Left lung (tissue), 10 donors: ENCODE data around the gene AUTS2. TPM values are rescaled to one million over a fixed set of nuclear protein-coding genes. Genes with fewer than 3 reads are reported as not detected.

Source experiments
- ATAC-seq: fragments of 200-7000 bp; cut with Tn5 transposase; one replicate; pipeline ENCODE4 v1.9.1; 2020; ENCODE audit warnings: moderate library complexity
- DNase-seq, 4 donors: peaks; one replicate each; pipeline ENCODE4 v3.0.0-alpha.2; 2013 to 2020
- H3K27ac ChIP-seq, 2 donors: fragments of 200-600 bp; sonication (generic) in 1 of 2; one replicate each; pipeline versions ENCODE4 v1.5.0 to v1.8.0; 2020 to 2021
- H3K27me3 ChIP-seq, 2 donors: fragments of 200-600 bp; sonication (generic) in 1 of 2; one replicate each; pipeline versions ENCODE4 v1.5.0 to v1.8.0; 2020 to 2021
- H3K36me3 ChIP-seq, 2 donors: fragments of 200-600 bp; sonication (generic) in 1 of 2; one replicate each; pipeline versions ENCODE4 v1.5.0 to v1.8.0; 2020 to 2021
- H3K4me1 ChIP-seq, 2 donors: fragments of 200-600 bp; one replicate each; pipeline ENCODE4 v1.8.0; 2021
- H3K4me3 ChIP-seq, 2 donors: fragments of 200-600 bp; sonication (generic) in 1 of 2; one replicate each; pipeline versions ENCODE4 v1.5.0 to v1.8.0; 2020 to 2021; ENCODE audit warnings: mild to moderate bottlenecking in 1 of 2
- H3K9me3 ChIP-seq, 2 donors: fragments of 200-600 bp; sonication (generic) in 1 of 2; one replicate each; pipeline versions ENCODE4 v1.5.0 to v1.8.0; 2020 to 2021
- CTCF ChIP-seq, 2 donors: fragments of 200-600 bp; sonication (generic) in 1 of 2; IDR thresholded peaks; one replicate each; pipeline versions ENCODE4 v1.5.0 to v1.8.0; 2021; ENCODE audit warnings: antibody characterized with exemption in 2 of 2
- intact Hi-C, 2 donors: fragments of 100-400 bp; cut with DNase I; formaldehyde crosslinking; loops; one replicate each; pipeline versions ENCODE4 v1.11.2 to v1.14.2; 2022
- polyA plus RNA-seq, 6 donors: library from polyadenylated mRNA; unstranded; fragments of 120-200 nt; gene quantifications; one replicate each; pipeline ENCODE4 v1.2.1, GENCODE V29; 2013; ENCODE audit not compliant: insufficient read length in 6 of 6
- total RNA-seq, 2 donors: library from RNA; stranded (reverse); fragmentation: NEBNext Ultra II Directional; extraction: Animal tissue kit (Norgen Biotek cat#: 25700); gene quantifications; one replicate each; pipeline ENCODE4 v1.2.1, GENCODE V29; 2021
- donor health status: DM: no; HTN: yes; CAD: no.
- donor health status: DM: no; HTN: no; CAD: no.

Gene AUTS2
- total and polyA plus RNA-seq, 8 donors = 40.4 to 119 (median 103) TPM

- no peak overlapping the region for H3K4me3 ChIP-seq
- H3K9me3 ChIP-seq = peaks cover 0 to 16% of the 10 kb centered on the region in 2 donors
- ATAC-seq (no peak), DNase-seq (no peak)
- no peaks in the 10 kb centered on the region for H3K36me3 ChIP-seq
- H3K27me3 ChIP-seq = no peaks in the 10 kb centered on the region
- TF ChIP-seq CTCF (IDR thresholded peaks at IDR 0.05) = no peak
- no peak overlapping the region for H3K27ac ChIP-seq
- H3K4me1 ChIP-seq = no peaks in the 10 kb centered on the region
- intact Hi-C loops = no loop called here
These were observed 518.6 kb downstream of the AUTS2 start for GRCh38 chr7:70116867-70117266.

DNA sequence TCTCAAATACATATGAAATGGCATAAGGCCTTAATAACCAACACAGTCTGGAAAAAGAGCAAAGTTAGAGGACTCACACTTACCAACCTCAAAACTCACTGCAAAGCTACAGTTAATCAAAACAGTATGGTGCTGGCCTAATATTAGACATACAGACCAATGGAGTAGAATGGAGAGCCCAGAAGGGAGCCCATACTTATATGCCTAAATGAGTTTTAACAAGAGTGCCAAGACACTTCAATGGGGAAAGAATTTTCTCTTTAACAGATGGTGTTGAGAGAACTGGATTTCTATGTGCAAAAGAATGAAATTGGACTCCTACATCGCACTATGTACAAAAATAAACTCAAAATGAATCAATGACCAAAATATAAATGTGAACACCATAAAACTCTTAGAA, 522.6 kb downstream of the AUTS2 start:
- no peak overlapping the region for H3K4me3 ChIP-seq
- intact Hi-C loops = no loop called here
- H3K9me3 ChIP-seq = peaks cover 0 to 46% of the 10 kb centered on the region in 2 donors
- H3K27me3 ChIP-seq = no peaks in the 10 kb centered on the region
- no peaks in the 10 kb centered on the region for H3K36me3 ChIP-seq
- H3K27ac ChIP-seq = no peak overlapping the region
- TF ChIP-seq CTCF (IDR thresholded peaks at IDR 0.05) = no peak
- DNase-seq (no peak), ATAC-seq (no peak)
- H3K4me1 ChIP-seq = no peaks in the 10 kb centered on the region

DNA sequence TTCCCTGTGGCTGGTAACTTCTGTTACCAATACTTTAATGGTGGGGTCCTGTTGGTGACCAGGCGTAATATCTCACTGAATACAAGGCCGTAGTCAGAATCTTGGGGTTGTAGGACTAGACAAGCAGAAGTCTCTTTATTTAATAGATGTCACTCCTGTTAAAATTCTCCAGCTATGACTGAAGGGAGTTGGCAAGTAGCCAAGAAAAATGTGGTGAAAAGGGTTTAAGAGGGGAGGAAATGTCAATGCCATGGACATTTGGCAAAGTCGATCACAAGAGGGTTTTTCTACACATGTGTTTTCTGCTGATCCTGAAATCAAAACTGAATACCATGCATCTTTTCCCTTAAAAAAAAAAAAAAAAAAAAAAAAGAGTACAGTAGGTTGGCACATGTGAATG, 533.5 kb downstream of the AUTS2 start:
- Histone ChIP-seq H3K4me1 (no peaks in the 10 kb centered on the region), H3K4me3 (no peak overlapping the region), H3K27me3 (no peaks in the 10 kb centered on the region), H3K27ac (no peak overlapping the region), H3K9me3 (no peaks in the 10 kb centered on the region), H3K36me3 (no peaks in the 10 kb centered on the region)
- DNase-seq (no peak), ATAC-seq (no peak)
- no peak for TF ChIP-seq CTCF (IDR thresholded peaks at IDR 0.05)
- intact Hi-C loops = no loop called here

DNA sequence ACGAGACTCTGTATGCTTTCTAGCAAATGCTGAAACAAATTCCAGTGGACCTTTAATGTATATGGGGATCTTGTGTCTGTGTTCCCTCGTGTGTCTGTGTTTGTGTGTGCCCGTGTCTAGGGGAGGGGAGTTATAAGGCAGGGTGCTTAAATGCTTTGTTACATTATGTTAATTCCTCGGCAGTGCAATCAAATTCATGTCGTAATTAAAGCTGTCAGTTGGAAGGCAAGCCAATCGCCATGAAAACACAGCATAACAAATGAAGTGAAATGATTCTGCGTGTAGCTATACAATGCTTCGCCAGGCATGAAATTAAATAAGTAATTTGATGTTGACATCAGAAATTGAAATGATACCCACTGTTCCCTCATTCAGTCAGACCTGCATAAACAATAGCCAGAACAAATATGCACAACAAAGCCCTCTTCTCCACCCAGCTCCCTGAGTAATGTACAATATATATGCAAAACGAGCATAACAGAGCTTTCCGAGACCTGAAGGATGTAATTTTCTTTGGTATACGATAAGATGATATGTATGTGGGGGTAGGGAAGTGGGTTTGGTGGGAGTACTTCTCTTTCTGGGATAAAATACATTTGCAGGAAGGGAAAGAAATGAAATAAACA, 534.1 kb downstream of the AUTS2 start:
- intact Hi-C loops = no loop called here
- no peak for ATAC-seq
- DNase-seq = no peak
- Histone ChIP-seq H3K4me3 (no peak overlapping the region), H3K27ac (no peak overlapping the region), H3K36me3 (no peaks in the 10 kb centered on the region), H3K27me3 (no peaks in the 10 kb centered on the region), H3K9me3 (no peaks in the 10 kb centered on the region), H3K4me1 (no peaks in the 10 kb centered on the region)
- no peak for TF ChIP-seq CTCF (IDR thresholded peaks at IDR 0.05)

GRCh38 chr7:70132852-70133690, 534.8 kb downstream of the AUTS2 start:
- Histone ChIP-seq H3K27me3 (no peaks in the 10 kb centered on the region), H3K36me3 (no peaks in the 10 kb centered on the region), H3K4me3 (no peak overlapping the region), H3K27ac (no peak overlapping the region), H3K4me1 (no peaks in the 10 kb centered on the region), H3K9me3 (no peaks in the 10 kb centered on the region)
- DNase-seq (no peak), ATAC-seq (no peak)
- no peak for TF ChIP-seq CTCF (IDR thresholded peaks at IDR 0.05)
- intact Hi-C loops = no loop called here
